Measurements from ENCODE around the gene METTL6.
"Not testable (repeated sequence)": the region's sequence is repeated elsewhere in the genome, so short reads cannot be mapped to it uniquely, and the experiment has no call there.

- TF ChIP-seq CTCF (IDR thresholded peaks at IDR 0.05; ENCODE audit: insufficient read depth, low read length); POLR2AphosphoS5 (IDR thresholded peaks at IDR 0.05; ENCODE audit: low read depth); REST (IDR thresholded peaks at IDR 0.05; ENCODE audit: insufficient replicate concordance, low read depth); GABPA (IDR thresholded peaks at IDR 0.05; ENCODE audit: low read depth); SPI1 (IDR thresholded peaks at IDR 0.05; ENCODE audit: borderline replicate concordance, low read depth): not testable (repeated sequence)
These were observed 63.3 kb downstream of the METTL6 start for GRCh38 chr3:15364078-15364477.

Data from HL-60 (cell line).